GM12878 (cell line): Measurements from ENCODE around the gene CHAC2. TPM values are rescaled to one million over a fixed set of nuclear protein-coding genes. Genes with fewer than 3 reads are reported as not detected.

Experiments
- CEBPZ ChIP-seq: fragments of 150-350 bp; IDR thresholded peaks from 2 replicates; pipeline ENCODE4 v1.6.1; 2016; ENCODE audit warnings: low read depth, low read length
- CREM ChIP-seq: IDR thresholded peaks from 2 replicates; pipeline ENCODE4 v1.6.1; 2014; ENCODE audit warnings: antibody characterized with exemption, low read depth
- CUX1 ChIP-seq: IDR thresholded peaks from 2 replicates; pipeline ENCODE4 v1.6.1; 2012; ENCODE audit warnings: improper control_type of control experiment, low read depth, low read length; ENCODE audit not compliant: insufficient replicate concordance
- DPF2 ChIP-seq: fragments of 450-650 bp; IDR thresholded peaks from 2 replicates; pipeline ENCODE4 v1.6.1; 2017; ENCODE audit warnings: mild to moderate bottlenecking
- ETV6 ChIP-seq, 2 experiments: fragments of 450-650 bp in 1 of 2; IDR thresholded peaks in 1 of 2; conservative IDR thresholded peaks in 1 of 2; 2 replicates each; pipeline ENCODE4 v1.6.1; 2014; ENCODE audit warnings: antibody characterized with exemption in 1 of 2, borderline replicate concordance in 1 of 2, low read depth in 1 of 2, mild to moderate bottlenecking in 1 of 2, moderate library complexity in 1 of 2
- FOS ChIP-seq: IDR thresholded peaks from 3 replicates; pipeline ENCODE4 v1.6.1; 2011; ENCODE audit warnings: borderline replicate concordance; ENCODE audit not compliant: insufficient read length; ENCODE audit errors: extremely low read depth
- FOXM1 ChIP-seq: IDR thresholded peaks from 2 replicates; pipeline ENCODE4 v1.6.1; 2012; ENCODE audit warnings: low read depth, mild to moderate bottlenecking, inconsistent platforms, low read length, moderate library complexity
- JUNB ChIP-seq: IDR thresholded peaks from 2 replicates; pipeline ENCODE4 v1.6.1; 2016; ENCODE audit warnings: antibody characterized with exemption, mild to moderate bottlenecking
- KAT2A ChIP-seq: conservative IDR thresholded peaks from 2 replicates; pipeline ENCODE4 v1.6.1; 2011; ENCODE audit warnings: low read depth, low read length; ENCODE audit not compliant: control insufficient read depth
- MTA2 ChIP-seq: fragments of 450-650 bp; IDR thresholded peaks from 2 replicates; pipeline ENCODE4 v1.6.1; 2016; ENCODE audit warnings: low read depth, mild to moderate bottlenecking, moderate library complexity
- NBN ChIP-seq: fragments of 450-650 bp; IDR thresholded peaks from 2 replicates; pipeline ENCODE4 v1.6.1; 2016
- NR2C1 ChIP-seq: fragments of 450-650 bp; IDR thresholded peaks from 2 replicates; pipeline ENCODE4 v1.6.1; 2017; ENCODE audit warnings: antibody characterized with exemption, mild to moderate bottlenecking, moderate library complexity
- PAX8 ChIP-seq: fragments of 450-650 bp; IDR thresholded peaks from 2 replicates; pipeline ENCODE4 v1.6.1; 2017; ENCODE audit warnings: mild to moderate bottlenecking, moderate library complexity
- RFX5 ChIP-seq: IDR thresholded peaks from 2 replicates; pipeline ENCODE4 v1.6.1; 2011; ENCODE audit warnings: low read depth, low read length, improper control_type of control experiment
- SREBF2 ChIP-seq: IDR thresholded peaks from 2 replicates; pipeline ENCODE4 v1.6.1; 2012; ENCODE audit warnings: mild to moderate bottlenecking, low read length
- SUZ12 ChIP-seq: fragments of 200-600 bp; sonication (generic); IDR thresholded peaks from one replicate; pipeline ENCODE4 v1.6.1; 2018; ENCODE audit warnings: antibody characterized with exemption, mild to moderate bottlenecking; ENCODE audit not compliant: unreplicated experiment
- TCF12 ChIP-seq: IDR thresholded peaks from 2 replicates; pipeline ENCODE4 v1.6.1; 2011; ENCODE audit warnings: low read depth, mild to moderate bottlenecking, low read length
- ZBTB11 ChIP-seq: fragments of 450-650 bp; formaldehyde crosslinking; IDR thresholded peaks from 2 replicates; pipeline ENCODE4 v1.5.0; 2022; ENCODE audit warnings: mild to moderate bottlenecking, missing genetic modification characterization
- polyA plus RNA-seq, 11 experiments: library from polyadenylated mRNA; depleted of rRNA in 4 of 11; unstranded in 6 of 11; stranded (reverse) in 5 of 11; fragments of >200 nt; fragmentation: Nextera tagmentation in 4 of 11; fragmentation: Illumina TruSeq in 1 of 11; extraction: Ambion mirVana in 4 of 11; extraction: Trizol in 1 of 11; gene quantifications; 1 replicate in 1 of 11; 2 replicates in 10 of 11; pipeline versions ENCODE4 v1.2.1 to v1.2.3, GENCODE V29; 2011 to 2016; ENCODE audit warnings: inconsistent platforms in 2 of 11, missing spikeins in 2 of 11, low read depth in 1 of 11
- total RNA-seq, 4 experiments: library from RNA; depleted of rRNA in 3 of 4; stranded (reverse); fragments of >200 nt in 3 of 4; fragmentation: Illumina TruSeq in 1 of 4; extraction: Trizol in 1 of 4; gene quantifications; 2 replicates each; pipeline versions ENCODE4 v1.2.1 to v1.2.3, GENCODE V29; 2013 to 2021

The CHAC2 gene
- total and polyA plus RNA-seq, 10 of the 15 experiments (the other 5 are each of a cell fraction or from before 2014, with no cell fraction given), result 11.0 to 67.6 (median 25.0) TPM

GRCh38 chr2:53786705-53787613, 19.4 kb downstream of the CHAC2 start, which contains the start of the genes ASB3 and ERLEC1 (continued):
- TF ChIP-seq CEBPZ (no peak), ETV6 (conservative IDR thresholded peaks at IDR 0.05 in 1 of 2, IDR thresholded peaks at IDR 0.05 in 1 of 2; ENCODE audit: borderline replicate concordance in 1 of 2, low read depth in 1 of 2) (no peak), CUX1 (no peak), JUNB (no peak), NR2C1 (peak; percentile 98), KAT2A (no peak), ZBTB11 (CRISPR knock-in tag) (no peak), RFX5 (no peak), SREBF2 (peak; percentile 48; the same call in 1 of the 2 replicates), CREM (peak; percentile 91), FOXM1 (no peak), NBN (peak; percentile 67; the same call in 1 of the 2 replicates), MTA2 (peak; percentile 79), TCF12 (0 out of 2 replicates have a peak, but pooled peaks have one; percentile 18), FOS (no peak), PAX8 (no peak), DPF2 (peak; percentile 61; the same call in 1 of the 2 replicates), SUZ12 (no peak)
